Measurements from ENCODE around the gene EXD1.

GRCh38 chr15:41182266-41182665, 48.3 kb downstream of the EXD1 start:
- TF ChIP-seq ZNF138 (CRISPR knock-in tag; conservative IDR thresholded peaks at IDR 0.05) (no peak), E2F1 (CRISPR knock-in tag; IDR thresholded peaks at IDR 0.05) (no peak), CTCF (IDR thresholded peaks at IDR 0.05) (no peak)
